K562 (cell line): Measurements from ENCODE around the gene XRN2. TPM values are rescaled to one million over a fixed set of nuclear protein-coding genes. Genes with fewer than 3 reads are reported as not detected.

Experiments used
- ATAC-seq: fragments of 200-7000 bp; cut with Tn5 transposase; 3 replicates; pipeline ENCODE4 v1.9.1; 2020; ENCODE audit warnings: moderate library complexity
- BruUV-seq: library from RNA; stranded (reverse); fragments of 400-500 nt; replicated peaks from 2 replicates; lab custom pipeline; 2021; lab: Mats Ljungman, UMichigan
- CTCF ChIA-PET: fragments of 300-600 bp; formaldehyde crosslinking; extraction: SDS; loops from one replicate; lab custom pipeline; 2021; ENCODE audit warnings: low intra/inter-chr PET ratio; lab: Yijun Ruan, JAX
- POLR2A ChIA-PET: fragments of 300-600, 350-650 bp; sonication (Branson Sonifier 250); formaldehyde crosslinking; extraction: SDS; loops from one replicate; lab custom pipeline; 2021; ENCODE audit warnings: antibody characterized with exemption, inconsistent platforms; lab: Yijun Ruan, JAX
- DNase-seq, 4 experiments: peaks; one replicate each; pipeline versions ENCODE4 v3.0.0 to v3.0.0-alpha.2; 2011 to 2018; ENCODE audit warnings: low spot score in 3 of 4, mixed read lengths in 3 of 4; ENCODE audit errors: extremely low read depth in 1 of 4
- FAIRE-seq: peaks from 2 replicates; lab custom pipeline; 2011; peaks lifted over from hg19 to GRCh38; lab: Jason Lieb, UNC
- H2AFZ ChIP-seq: 2 replicates; pipeline ENCODE4 v1.6.0; 2011; ENCODE audit warnings: low read depth, low read length, control low read depth, inconsistent platforms
- H3K27ac ChIP-seq: fragments of 200-600 bp; 3 replicates; pipeline ENCODE4 v1.8.0; 2011; ENCODE audit warnings: low read depth, mild to moderate bottlenecking, control low read depth, inconsistent platforms, low read length, moderate library complexity, mixed read lengths; ENCODE audit errors: extremely low read depth
- H3K27me3 ChIP-seq, 2 experiments: fragments of 300-600 bp in 1 of 2; 2 replicates in 1 of 2; 3 replicates in 1 of 2; pipeline versions ENCODE4 v1.6.0 to v1.8.0; 2011; ENCODE audit warnings: inconsistent platforms in 2 of 2, low read length in 2 of 2, mild to moderate bottlenecking in 1 of 2, mixed read lengths in 1 of 2, moderate library complexity in 1 of 2; ENCODE audit not compliant: control insufficient read depth in 2 of 2, insufficient read depth in 2 of 2
- H3K36me3 ChIP-seq: fragments of 300-600 bp; 3 replicates; pipeline ENCODE4 v1.8.0; 2011; ENCODE audit warnings: mild to moderate bottlenecking, low read length, inconsistent platforms; ENCODE audit not compliant: control insufficient read depth, insufficient read depth
- H3K4me1 ChIP-seq, 2 experiments: fragments of 200-600 bp in 1 of 2; replicated peaks in 1 of 2; 2 replicates in 1 of 2; 3 replicates in 1 of 2; pipeline versions ENCODE4 v1.5.1 to v1.8.0; 2011; ENCODE audit warnings: inconsistent platforms in 2 of 2, low read length in 2 of 2, mild to moderate bottlenecking in 1 of 2, mixed read lengths in 1 of 2, moderate library complexity in 1 of 2; ENCODE audit not compliant: control insufficient read depth in 2 of 2, insufficient read depth in 2 of 2
- H3K4me2 ChIP-seq: 2 replicates; pipeline ENCODE4 v1.6.1; 2011; ENCODE audit warnings: low read length, control low read depth, inconsistent platforms, mixed read lengths; ENCODE audit not compliant: insufficient read depth
- H3K4me3 ChIP-seq: fragments of 200-600 bp; sonication (generic), shearing (Covaris generic); 2 replicates; pipeline ENCODE4 v1.5.1; 2016; ENCODE audit warnings: control low read depth, inconsistent platforms
- H3K79me2 ChIP-seq: fragments of 200-600 bp; 3 replicates; pipeline ENCODE4 v1.8.0; 2011; ENCODE audit warnings: low read length, inconsistent platforms; ENCODE audit not compliant: control insufficient read depth, insufficient read depth
- H3K9ac ChIP-seq, 2 experiments: 2 replicates each; pipeline versions ENCODE4 v1.6.0 to v1.6.1; 2011; ENCODE audit warnings: low read depth in 2 of 2, low read length in 2 of 2, control low read depth in 1 of 2, inconsistent platforms in 1 of 2, mild to moderate bottlenecking in 1 of 2, mixed read lengths in 1 of 2; ENCODE audit not compliant: insufficient read depth in 1 of 2
- H3K9me1 ChIP-seq: one replicate; pipeline ENCODE4 v1.6.0; 2011; ENCODE audit warnings: inconsistent platforms, mild to moderate bottlenecking, low read length, moderate library complexity; ENCODE audit not compliant: control insufficient read depth, insufficient read depth
- H3K9me3 ChIP-seq: replicated peaks from 2 replicates; pipeline ENCODE4 v1.5.1; 2011; ENCODE audit warnings: low read depth, low read length, inconsistent platforms; ENCODE audit not compliant: control insufficient read depth, insufficient read depth
- H4K20me1 ChIP-seq: replicated peaks from 2 replicates; pipeline ENCODE4 v1.6.1; 2011; ENCODE audit warnings: low read length, inconsistent platforms, mixed read lengths; ENCODE audit not compliant: control insufficient read depth, insufficient read depth
- CREB3L1 ChIP-seq: fragments of 450-650 bp; IDR thresholded peaks from 2 replicates; pipeline ENCODE4 v1.6.1; 2014; ENCODE audit warnings: low read depth, mild to moderate bottlenecking, moderate library complexity, borderline replicate concordance
- GABPB2 ChIP-seq: fragments of 250-450 bp; sonication (Bioruptor Pico); conservative IDR thresholded peaks from 2 replicates; pipeline ENCODE4 v1.5.1; 2021; ENCODE audit warnings: mild to moderate bottlenecking
- LARP7 ChIP-seq: fragments of 450-650 bp; IDR thresholded peaks from 2 replicates; pipeline ENCODE4 v1.6.1; 2016
- POLR2AphosphoS2 ChIP-seq: IDR thresholded peaks from 2 replicates; pipeline ENCODE4 v1.6.1; 2012; ENCODE audit warnings: low read length, improper control_type of control experiment
- SETDB1 ChIP-seq: IDR thresholded peaks from one replicate; pipeline ENCODE4 v1.6.1; 2012; ENCODE audit warnings: low read length, control low read depth, inconsistent platforms
- SREBF1 ChIP-seq: fragments of 150-350 bp; IDR thresholded peaks from 2 replicates; pipeline ENCODE4 v1.6.1; 2014; ENCODE audit warnings: antibody characterized with exemption, low read depth, low read length, borderline replicate concordance
- TRIM28 ChIP-seq: fragments of 450-650 bp; IDR thresholded peaks from 2 replicates; pipeline ENCODE4 v1.6.1; 2017
- XRCC4 ChIP-seq: IDR thresholded peaks from one replicate; pipeline ENCODE4 v1.6.1; 2011; ENCODE audit not compliant: insufficient read depth, insufficient read length; ENCODE audit errors: extremely low read depth
- ZNF124 ChIP-seq: sonication (generic); formaldehyde crosslinking; IDR thresholded peaks from 2 replicates; pipeline ENCODE4 v1.8.1; 2022; ENCODE audit warnings: missing genetic modification reagents
- ZNF280A ChIP-seq: fragments of 450-650 bp; IDR thresholded peaks from 2 replicates; pipeline ENCODE4 v1.6.1; 2018; ENCODE audit warnings: mild to moderate bottlenecking, low read depth; ENCODE audit not compliant: partially characterized antibody
- WGBS: fragments of 100-300 bp; shearing (Covaris generic); methylation state at CpG from one replicate; pipeline ENCODE4 v1.1.6; 2016; ENCODE audit warnings: low coverage, mixed read lengths; ENCODE audit not compliant: insufficient coverage; ENCODE audit errors: missing lambda C conversion rate; 5-methylcytosine and 5-hydroxymethylcytosine counted together
- in situ Hi-C: fragments of 300-500 bp; cut with MboI; formaldehyde crosslinking; loops from 4 replicates; pipeline ENCODE4 v1.15.0; 2018; ENCODE audit warnings: inconsistent platforms, mixed read lengths
- intact Hi-C: fragments of 100-400 bp; cut with micrococcal nuclease; formaldehyde crosslinking; loops from 2 replicates; pipeline ENCODE4 v1.14.2; 2022
- polyA plus RNA-seq, 8 experiments: library from polyadenylated mRNA; depleted of rRNA in 4 of 8; stranded (reverse) in 5 of 8; unstranded in 3 of 8; fragments of >200 nt; fragmentation: Nextera tagmentation in 2 of 8; fragmentation: Illumina TruSeq in 1 of 8; extraction: Ambion mirVana in 2 of 8; extraction: Trizol in 1 of 8; gene quantifications; 2 replicates each; pipeline versions ENCODE4 v1.2.1 to v1.2.3, GENCODE V29; 2011 to 2014; ENCODE audit warnings: inconsistent platforms in 1 of 8, missing spikeins in 1 of 8
- total RNA-seq, 7 experiments: library from RNA; depleted of rRNA in 6 of 7; stranded (reverse); fragments of >200 nt in 6 of 7; fragmentation: Illumina TruSeq in 2 of 7; extraction: Trizol in 2 of 7; gene quantifications; 2 replicates each; pipeline versions ENCODE4 v1.2.1 to v1.2.3, GENCODE V29; 2011 to 2021; ENCODE audit warnings: low replicate concordance in 1 of 7

XRN2 gene
- total and polyA plus RNA-seq, 9 of the 15 experiments (the other 6 are each of a cell fraction or from before 2014, with no cell fraction given), result 41.8 to 67.3 (median 51.4) TPM

GRCh38 chr20:21424846-21425245 is 121.7 kb downstream of the XRN2 start (continued):
- TF ChIP-seq ZNF280A (peak; percentile 75), CREB3L1 (no peak), TRIM28 (peak; percentile 55; the same call in 1 of the 2 replicates), GABPB2 (CRISPR knock-in tag) (no peak), ZNF124 (CRISPR knock-in tag) (no peak), LARP7 (no peak), SREBF1 (no peak), POLR2AphosphoS2 (no peak)
- TF ChIP-seq, all 486 proteins: peak for 3

GRCh38 chr20:21430020-21430419 is 126.9 kb downstream of the XRN2 start:
- intact Hi-C loops (no loop called here), in situ Hi-C loops (no loop called here)
- no peaks in the 10 kb centered on the region for H3K9me1 ChIP-seq
- no peak for DNase-seq
- BruUV-seq, result no TSS peak
- 0% methylated on average over 1 of the region's 3 CpGs for WGBS
- H3K9me3 ChIP-seq, result no peaks in the 10 kb centered on the region
- no peak for ATAC-seq
- no peak overlapping the region for H3K4me3 ChIP-seq
- H3K9ac ChIP-seq, result no peak overlapping the region
- no peaks in the 10 kb centered on the region for H3K4me1 ChIP-seq
- H3K79me2 ChIP-seq, result no peaks in the 10 kb centered on the region
- H4K20me1 ChIP-seq, result no peaks in the 10 kb centered on the region
- H3K36me3 ChIP-seq, result no peaks in the 10 kb centered on the region
- no peak for TF ChIP-seq XRCC4
- no peak for TF ChIP-seq SETDB1
- H3K4me2 ChIP-seq, result no peak overlapping the region
- ChIA-PET CTCF (no interaction called here), POLR2A (no interaction called here)
- no peak overlapping the region for H2AFZ ChIP-seq
- H3K27ac ChIP-seq, result no peak overlapping the region
- FAIRE-seq, result no peak
- H3K27me3 ChIP-seq, result no peaks in the 10 kb centered on the region; a peak in 1 of 5 replicates
